B cell (primary cell): ENCODE results near the gene AADAC.

Experiments
- CTCF ChIP-seq: fragments of 200-600 bp; IDR thresholded peaks from one replicate; pipeline ENCODE4 v1.8.0; 2022; ENCODE audit warnings: antibody characterized with exemption, mild to moderate bottlenecking
- EZH2 ChIP-seq: IDR thresholded peaks from 2 replicates; pipeline ENCODE4 v1.6.1; 2012; ENCODE audit warnings: borderline replicate concordance, low read depth, mild to moderate bottlenecking, moderate library complexity, low read length; ENCODE audit not compliant: insufficient read depth, poor library complexity, severe bottlenecking

GRCh38 chr3:151793636-151794035 lies 20.3 kb upstream of the AADAC start:
- TF ChIP-seq CTCF = no peak
- no peak for TF ChIP-seq EZH2
